SK-N-SH (cell line): ENCODE data around the gene DENND1A. TPM values are rescaled to one million over a fixed set of nuclear protein-coding genes. Genes with fewer than 3 reads are reported as not detected.

Experiments used
- CTCF ChIA-PET: fragments of 300-600, 350-600 bp; formaldehyde crosslinking; extraction: SDS; loops from one replicate; lab custom pipeline; 2021; lab: Yijun Ruan, JAX
- POLR2A ChIA-PET: fragments of 350-600 bp; sonication (Branson Sonifier 250); formaldehyde crosslinking; extraction: SDS; loops from one replicate; lab custom pipeline; 2020; ENCODE audit warnings: antibody characterized with exemption, inconsistent platforms; lab: Yijun Ruan, JAX
- DNase-seq: peaks from one replicate; pipeline ENCODE4 v3.0.0; 2012
- H2AFZ ChIP-seq: fragments of 200-600 bp; sonication (generic); 2 replicates; pipeline ENCODE4 v1.8.1; 2016; ENCODE audit warnings: antibody characterized with exemption, mild to moderate bottlenecking, low read depth
- H3F3A ChIP-seq: fragments of 200-600 bp; sonication (generic); replicated peaks from 2 replicates; pipeline ENCODE3; 2016; ENCODE audit warnings: antibody characterized with exemption, mild to moderate bottlenecking; ENCODE audit not compliant: insufficient read depth
- H3K27ac ChIP-seq, 2 experiments: fragments of 200-500 bp in 1 of 2; fragments of 200-600 bp in 1 of 2; sonication (Bioruptor generic) in 1 of 2; sonication (generic), shearing (Covaris generic) in 1 of 2; 2 replicates each; pipeline versions ENCODE4 v1.5.1 to v1.6.1; 2014 to 2016; ENCODE audit warnings: low read depth in 2 of 2, inconsistent platforms in 1 of 2, low read length in 1 of 2, mild to moderate bottlenecking in 1 of 2, mixed read lengths in 1 of 2
- H3K27me3 ChIP-seq: fragments of 200-600 bp; sonication (generic), shearing (Covaris generic); 2 replicates; pipeline ENCODE4 v1.6.1; 2016; ENCODE audit warnings: mixed run types; ENCODE audit not compliant: insufficient read depth
- H3K36me3 ChIP-seq, 2 experiments: fragments of 200-500 bp in 1 of 2; fragments of 200-600 bp in 1 of 2; sonication (Bioruptor generic) in 1 of 2; sonication (generic) in 1 of 2; replicated peaks in 1 of 2; 2 replicates each; pipeline versions ENCODE3 to v1.5.1; 2014 to 2016; ENCODE audit warnings: low read length in 1 of 2, mild to moderate bottlenecking in 1 of 2; ENCODE audit not compliant: insufficient read depth in 2 of 2, control insufficient read depth in 1 of 2
- H3K4me1 ChIP-seq, 2 experiments: fragments of 200-500 bp in 1 of 2; fragments of 200-600 bp in 1 of 2; sonication (Bioruptor generic) in 1 of 2; sonication (generic), shearing (Covaris generic) in 1 of 2; 2 replicates each; pipeline versions ENCODE4 v1.5.1 to v1.6.1; 2014 to 2016; ENCODE audit warnings: low read depth in 1 of 2, low read length in 1 of 2, mixed run types in 1 of 2; ENCODE audit not compliant: insufficient read depth in 2 of 2, control insufficient read depth in 1 of 2
- H3K4me2 ChIP-seq: fragments of 200-600 bp; sonication (generic), shearing (Covaris generic); 2 replicates; pipeline ENCODE4 v1.6.1; 2017; ENCODE audit warnings: mixed run types
- H3K4me3 ChIP-seq, 2 experiments: fragments of 200-500 bp in 1 of 2; fragments of 200-600 bp in 1 of 2; sonication (Bioruptor generic) in 1 of 2; sonication (generic), shearing (Covaris generic) in 1 of 2; 2 replicates each; pipeline versions ENCODE4 v1.5.1 to v1.8.1; 2014 to 2016; ENCODE audit warnings: low read depth in 2 of 2, inconsistent platforms in 1 of 2, low read length in 1 of 2, mild to moderate bottlenecking in 1 of 2, mixed read lengths in 1 of 2, moderate library complexity in 1 of 2
- H3K79me2 ChIP-seq: fragments of 200-600 bp; sonication (generic); 2 replicates; pipeline ENCODE4 v1.8.1; 2017; ENCODE audit warnings: mild to moderate bottlenecking; ENCODE audit not compliant: insufficient read depth
- H3K9ac ChIP-seq: fragments of 200-600 bp; sonication (generic); 2 replicates; pipeline ENCODE4 v1.6.1; 2017; ENCODE audit warnings: mixed run types
- H3K9me2 ChIP-seq: fragments of 200-600 bp; sonication (generic); 2 replicates; pipeline ENCODE4 v1.6.1; 2017; ENCODE audit warnings: mixed run types
- H3K9me3 ChIP-seq: fragments of 200-600 bp; sonication (generic); 2 replicates; pipeline ENCODE4 v1.6.1; 2017; ENCODE audit warnings: mixed run types, mild to moderate bottlenecking, moderate library complexity
- H4K20me1 ChIP-seq: fragments of 200-600 bp; sonication (generic); 2 replicates; pipeline ENCODE4 v1.6.1; 2017; ENCODE audit warnings: mild to moderate bottlenecking, mixed run types; ENCODE audit not compliant: insufficient read depth
- CTCF ChIP-seq: fragments of 200-600 bp; sonication (generic); IDR thresholded peaks from 2 replicates; pipeline ENCODE4 v1.6.1; 2017; ENCODE audit warnings: antibody characterized with exemption, mild to moderate bottlenecking, moderate library complexity
- FOXJ3 ChIP-seq: sonication (generic); formaldehyde crosslinking; IDR thresholded peaks from 2 replicates; pipeline ENCODE4 v1.5.1; 2020; ENCODE audit warnings: mild to moderate bottlenecking, missing genetic modification reagents
- GABPA ChIP-seq: IDR thresholded peaks from 2 replicates; pipeline ENCODE4 v1.4.0; 2012; ENCODE audit warnings: low read depth, mild to moderate bottlenecking
- MEF2A ChIP-seq: IDR thresholded peaks from 2 replicates; pipeline ENCODE4 v1.4.0; 2012; ENCODE audit warnings: low read depth, borderline replicate concordance
- PBX3 ChIP-seq: IDR thresholded peaks from 2 replicates; pipeline ENCODE4; 2012
- POLR2AphosphoS5 ChIP-seq: IDR thresholded peaks from 2 replicates; pipeline ENCODE4 v1.6.1; 2012; ENCODE audit warnings: low read depth, low read length
- REST ChIP-seq: IDR thresholded peaks from 2 replicates; pipeline ENCODE4 v1.6.1; 2012; ENCODE audit warnings: mild to moderate bottlenecking, low read depth, low read length, moderate library complexity
- RXRA ChIP-seq: IDR thresholded peaks from 2 replicates; pipeline ENCODE4 v1.4.0; 2012; ENCODE audit warnings: low read depth, mild to moderate bottlenecking, borderline replicate concordance
- TAF1 ChIP-seq: IDR thresholded peaks from 2 replicates; pipeline ENCODE4 v1.6.1; 2012; ENCODE audit warnings: low read depth, mild to moderate bottlenecking, low read length, moderate library complexity, borderline replicate concordance
- USF2 ChIP-seq: fragments of 150-350 bp; IDR thresholded peaks from 2 replicates; pipeline ENCODE4 v1.6.1; 2017; ENCODE audit warnings: antibody characterized with exemption, low read length, low read depth, borderline replicate concordance
- WGBS: methylation state at CpG from one replicate; pipeline ENCODE4 v1.1.6; 2017; ENCODE audit warnings: low lambda C conversion rate; 5-methylcytosine and 5-hydroxymethylcytosine counted together
- polyA plus RNA-seq, 3 experiments: library from polyadenylated mRNA; depleted of rRNA; stranded (reverse); fragments of >200 nt; gene quantifications; 2 replicates each; pipeline ENCODE4 v1.2.3, GENCODE V29; 2012

Gene DENND1A
- polyA plus RNA-seq, 1 of the 3 experiments (the other 2 are of a cell fraction), result 25.4 TPM

GRCh38 chr9:123343443-123344191, 586.3 kb downstream of the DENND1A start:
- H3K4me3 ChIP-seq, result no peak overlapping the region
- H3F3A ChIP-seq, result peaks cover 6% of the 10 kb centered on the region
- TF ChIP-seq POLR2AphosphoS5 (no peak), CTCF (no peak), REST (no peak), FOXJ3 (CRISPR knock-in tag) (no peak), PBX3 (no peak), RXRA (no peak), MEF2A (no peak), TAF1 (no peak), USF2 (no peak), GABPA (no peak)
- no peaks in the 10 kb centered on the region for H3K79me2 ChIP-seq
- H2AFZ ChIP-seq, result no peak overlapping the region
- H3K9me3 ChIP-seq, result no peaks in the 10 kb centered on the region
- no peaks in the 10 kb centered on the region for H4K20me1 ChIP-seq
- no peak overlapping the region for H3K27ac ChIP-seq
- H3K27me3 ChIP-seq, result no peaks in the 10 kb centered on the region; the same call in 1 of the 2 replicates
- H3K4me1 ChIP-seq, result peaks cover 0 to 7% of the 10 kb centered on the region in 2 experiments; a peak in 2 of 4 replicates
- ChIA-PET CTCF (interaction anchor here (0.8 to 2.8 kb wide), 4 partner anchors 11 to 261 kb away, joined by 3 to 18 read pairs (median 3); partner anchors contain the start of gene CRB2), POLR2A (no interaction called here)
- no peaks in the 10 kb centered on the region for H3K9me2 ChIP-seq
- no peak overlapping the region for H3K9ac ChIP-seq
- no peaks in the 10 kb centered on the region for H3K36me3 ChIP-seq
- DNase-seq, result no peak
- H3K4me2 ChIP-seq, result no peak overlapping the region
- WGBS, result 70% methylated on average over 13 of the region's 13 CpGs
